G401 (cell line): Measurements from ENCODE around the gene WDR59. TPM values are rescaled to one million over a fixed set of nuclear protein-coding genes. Genes with fewer than 3 reads are reported as not detected.
"Not testable (repeated sequence)": the region's sequence is repeated elsewhere in the genome, so short reads cannot be mapped to it uniquely, and the experiment has no call there.

ENCODE experiments used
- DNase-seq: peaks from one replicate; pipeline ENCODE4 v3.0.0-alpha.2; 2015; ENCODE audit warnings: low spot score
- in situ Hi-C: cut with HindIII; loops from 2 replicates; pipeline ENCODE4 v1.10.0; 2016; ENCODE audit warnings: low sequenced_read_pairs, mixed read lengths
- total RNA-seq: library from RNA; depleted of rRNA; stranded (reverse); fragments of >200 nt; shearing (Covaris generic); gene quantifications from 2 replicates; pipeline ENCODE4 v1.2.3, GENCODE V29; 2014

WDR59 gene
- total RNA-seq, 1 experiment from 2014 or later: 39.5 TPM

DNA sequence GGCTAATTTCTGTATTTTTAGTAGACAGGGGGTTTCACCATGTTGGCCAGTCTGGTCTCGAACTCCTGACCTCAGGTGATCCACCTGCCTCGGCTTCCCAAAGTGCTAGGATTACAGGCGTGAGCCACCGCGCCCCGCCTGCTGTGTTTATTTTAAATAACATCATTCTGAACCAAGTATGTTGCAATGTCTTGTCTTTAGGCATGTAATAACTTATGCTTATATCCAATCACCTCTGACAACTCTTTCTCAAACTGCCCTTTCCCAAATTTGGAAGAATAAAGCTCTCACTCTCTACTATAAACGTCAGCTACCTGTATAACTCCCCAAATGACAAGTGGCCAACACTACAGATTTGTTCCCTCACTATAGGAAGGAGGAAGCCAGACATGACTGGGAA lies 107.2 kb downstream of the WDR59 start:
- in situ Hi-C loops: no loop called here
- DNase-seq: no peak

DNA sequence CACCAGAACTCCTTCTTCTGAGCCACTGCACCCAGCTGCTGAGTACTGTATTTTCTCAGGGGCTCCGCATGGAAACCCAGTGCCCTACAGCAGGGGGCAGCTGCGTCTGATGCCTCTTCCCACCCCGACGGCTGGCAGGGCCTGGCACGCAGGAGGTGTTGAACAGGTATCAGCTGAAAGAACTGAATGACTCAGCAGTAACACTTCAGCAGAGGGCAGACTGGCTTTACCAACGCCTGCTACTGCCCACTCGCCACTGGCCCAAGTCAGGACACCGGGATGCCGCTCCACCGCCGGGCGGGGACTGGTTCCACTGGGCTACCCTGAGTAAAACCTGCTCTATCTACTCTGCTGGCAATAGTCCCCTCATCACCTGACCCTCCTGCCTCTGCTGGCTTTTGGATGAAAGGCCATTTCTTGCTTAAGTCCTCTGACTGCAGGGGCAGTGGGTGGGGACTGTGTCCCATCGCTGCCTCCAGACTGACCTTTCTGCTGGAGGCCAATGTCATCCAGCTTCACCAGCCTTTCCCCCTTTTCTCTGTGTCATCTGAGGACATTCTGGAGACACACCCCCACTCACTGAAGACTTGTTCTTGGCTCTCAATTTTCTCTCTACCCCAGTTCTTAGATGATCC lies 109.9 kb downstream of the WDR59 start:
- no peak for DNase-seq
- in situ Hi-C loops: no loop called here

DNA sequence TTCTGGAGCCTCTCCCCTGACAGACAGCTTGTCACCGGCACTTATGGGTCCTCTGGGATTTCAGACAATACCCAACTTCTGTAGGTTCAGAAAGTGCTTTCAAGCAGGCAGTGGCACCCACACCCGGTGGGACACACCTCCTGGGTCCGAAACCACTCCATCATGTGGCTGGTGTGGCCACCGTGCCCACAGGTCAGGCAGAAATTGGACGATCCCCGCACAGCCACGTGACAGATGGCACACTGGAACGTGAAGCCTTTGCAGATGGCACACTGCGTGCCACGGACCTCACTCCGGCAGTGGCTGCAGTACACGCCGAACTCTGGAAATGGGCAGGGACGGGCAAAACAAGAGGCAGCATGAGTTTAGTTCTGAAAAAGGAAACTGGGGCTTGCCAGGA lies 110.8 kb downstream of the WDR59 start:
- peak; percentile 44 for DNase-seq
- in situ Hi-C loops: no loop called here

DNA sequence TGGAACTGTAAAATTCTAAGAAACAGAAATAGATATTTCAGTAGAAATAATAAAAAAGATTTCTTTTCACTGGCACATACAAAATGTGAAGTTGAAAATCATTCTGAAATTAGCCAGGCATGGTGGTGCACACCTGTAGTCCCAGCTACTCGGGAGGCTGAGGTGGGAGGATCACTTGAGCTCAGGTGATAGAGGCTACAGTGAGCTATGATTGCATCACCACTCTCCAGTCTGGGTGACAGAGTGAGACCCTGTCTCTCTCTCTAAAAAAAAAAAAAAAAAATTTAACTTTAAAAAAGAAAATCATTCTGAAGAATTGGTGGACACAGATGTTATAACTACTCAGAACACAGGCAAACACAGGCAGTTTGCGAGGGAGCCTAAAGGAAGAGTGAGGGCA lies 112.6 kb downstream of the WDR59 start:
- DNase-seq: no peak
- in situ Hi-C loops: no loop called here

DNA sequence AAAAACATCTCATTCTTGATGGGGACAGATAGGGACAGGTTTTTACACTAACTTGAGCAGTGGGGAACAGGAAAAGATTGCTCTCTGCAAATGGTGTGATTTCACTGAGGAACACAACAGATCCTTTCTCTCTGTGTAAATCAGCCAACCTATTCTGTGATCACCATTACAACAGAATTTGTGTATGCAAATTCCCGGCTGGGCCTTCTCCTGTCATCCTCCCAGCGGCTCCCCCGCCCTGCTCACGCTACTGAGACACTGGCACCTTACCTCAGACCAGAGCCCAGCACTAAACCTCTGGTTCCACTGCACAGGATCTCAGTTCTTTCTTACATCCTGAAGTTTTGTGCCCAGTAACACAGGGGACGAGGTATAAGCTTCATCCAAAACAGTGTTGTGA lies 113.3 kb downstream of the WDR59 start:
- no peak for DNase-seq
- in situ Hi-C loops: no loop called here

DNA sequence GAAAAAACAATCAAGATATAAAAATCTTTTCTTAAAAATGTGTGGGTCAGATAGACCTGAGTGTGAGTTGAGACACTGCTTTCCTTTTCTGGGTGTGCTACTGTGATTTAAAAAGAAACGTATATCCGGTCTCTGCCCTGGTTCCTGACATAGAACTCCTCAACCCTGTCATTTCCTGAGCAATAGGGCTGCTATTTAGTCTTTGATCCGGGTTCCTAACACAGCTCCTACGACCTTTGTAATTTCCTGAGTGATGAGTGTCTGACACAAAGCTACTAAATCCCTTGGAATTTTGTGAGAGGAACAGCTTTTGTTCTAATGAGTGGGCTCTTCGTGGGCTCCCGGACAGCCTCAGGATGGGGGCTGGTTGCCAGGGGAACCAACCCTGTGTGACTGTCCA lies 116.4 kb downstream of the WDR59 start:
- DNase-seq: no peak
- in situ Hi-C loops: no loop called here

DNA sequence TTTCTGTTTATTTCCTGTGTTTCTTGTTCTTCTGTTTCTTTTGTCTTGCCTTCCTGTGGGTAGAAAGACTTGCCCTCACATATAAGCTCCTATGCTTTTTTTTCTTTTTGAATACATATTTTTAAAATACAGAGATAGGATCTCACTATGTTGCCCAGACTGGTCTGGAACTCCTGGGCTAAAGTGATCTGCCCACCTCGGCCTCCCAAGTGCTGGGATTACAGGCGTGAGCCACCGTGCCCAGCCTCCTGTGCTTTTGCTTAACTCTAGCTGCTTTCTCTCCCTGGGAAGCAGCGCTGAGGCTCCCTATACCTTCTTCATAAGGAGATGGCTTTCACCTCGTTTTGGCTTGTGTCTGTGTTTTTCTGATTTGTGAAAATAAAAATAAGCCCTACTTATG lies 116.9 kb downstream of the WDR59 start:
- DNase-seq: no peak
- in situ Hi-C loops: no loop called here

DNA sequence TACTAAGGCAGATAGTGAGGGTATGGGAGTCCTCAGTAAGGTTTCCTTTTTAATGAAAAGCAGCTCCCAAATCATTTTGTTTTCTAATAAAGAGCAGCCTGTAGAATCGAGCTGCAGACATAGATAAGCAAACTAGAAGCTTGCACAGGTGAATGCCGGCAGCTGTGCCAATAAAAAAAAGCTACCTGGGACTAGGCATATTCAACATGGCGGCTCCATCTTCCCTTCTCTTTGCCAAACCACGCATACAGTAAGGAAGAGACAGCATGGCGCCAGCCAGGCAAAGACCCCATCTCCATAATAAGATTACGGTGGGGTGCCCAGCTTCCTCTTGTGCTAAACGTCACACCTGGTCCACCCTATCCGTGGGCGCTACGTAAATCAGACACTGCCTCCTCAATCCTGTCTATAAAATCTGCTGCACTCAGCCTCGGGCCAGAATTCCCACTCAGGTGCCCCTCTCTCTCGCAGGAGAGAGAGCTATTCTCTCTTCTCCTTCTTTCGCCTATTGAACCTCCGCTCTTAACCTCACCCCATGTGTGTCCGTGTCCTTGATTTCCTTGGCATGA lies 117.6 kb downstream of the WDR59 start:
- DNase-seq: no peak
- in situ Hi-C loops: no loop called here

DNA sequence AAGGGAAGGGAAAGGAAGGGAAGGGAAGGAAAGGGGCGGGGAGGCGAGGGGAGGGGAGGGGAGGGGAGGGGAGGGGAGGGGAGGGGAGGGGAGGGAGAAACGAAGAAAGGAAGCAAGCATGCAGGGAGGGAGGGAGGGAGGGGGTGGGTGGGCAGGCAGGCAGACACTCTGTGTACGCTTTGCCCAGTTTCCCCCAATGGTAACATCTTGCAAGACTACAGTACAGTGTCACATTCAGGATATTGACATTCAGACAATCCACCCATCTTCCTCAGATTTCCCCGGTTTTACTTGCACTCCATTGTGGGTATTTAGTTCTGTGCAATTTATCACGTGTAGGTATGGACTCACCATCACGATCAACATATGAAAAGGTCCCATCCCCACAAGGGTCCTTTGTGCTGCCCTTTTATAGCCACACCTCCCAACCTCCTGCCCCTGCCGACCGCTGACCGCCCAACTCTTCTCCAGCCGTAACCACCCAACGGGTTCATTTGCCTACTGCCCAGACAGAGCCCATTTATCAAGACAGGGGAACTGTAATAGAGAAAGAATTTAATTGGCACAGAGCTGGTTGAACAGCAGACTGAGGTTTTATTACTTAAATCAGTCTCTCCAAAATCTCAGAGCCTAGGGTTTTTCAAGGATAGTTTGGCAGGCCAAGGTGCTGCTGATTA lies 118.9 kb downstream of the WDR59 start:
- no peak for DNase-seq
- in situ Hi-C loops: no loop called here

DNA sequence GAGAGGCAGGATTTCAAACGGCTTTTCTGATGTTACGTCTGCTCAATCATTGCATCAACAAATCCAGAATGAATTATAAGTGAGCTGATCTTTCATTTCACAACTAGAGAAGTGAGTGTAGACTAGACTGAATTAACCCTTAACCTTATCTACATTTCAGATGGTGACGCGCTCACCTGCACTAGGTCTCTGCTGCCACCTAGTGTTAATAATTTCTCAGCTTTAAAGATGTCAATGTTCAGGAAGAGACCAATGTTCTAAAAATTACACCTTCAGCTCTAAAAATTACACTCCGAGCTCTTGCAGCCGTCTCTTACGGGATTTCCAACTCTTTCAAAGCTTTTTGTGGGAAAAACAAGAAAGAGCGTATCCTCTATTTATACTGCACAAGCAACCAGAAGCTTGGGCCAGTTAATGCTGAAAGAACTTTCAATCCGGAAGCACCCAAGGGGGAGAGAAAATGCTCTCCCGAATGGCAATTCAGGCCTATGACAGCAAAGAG lies 122.1 kb downstream of the WDR59 start:
- peak; percentile 61 for DNase-seq
- in situ Hi-C loops: no loop called here

DNA sequence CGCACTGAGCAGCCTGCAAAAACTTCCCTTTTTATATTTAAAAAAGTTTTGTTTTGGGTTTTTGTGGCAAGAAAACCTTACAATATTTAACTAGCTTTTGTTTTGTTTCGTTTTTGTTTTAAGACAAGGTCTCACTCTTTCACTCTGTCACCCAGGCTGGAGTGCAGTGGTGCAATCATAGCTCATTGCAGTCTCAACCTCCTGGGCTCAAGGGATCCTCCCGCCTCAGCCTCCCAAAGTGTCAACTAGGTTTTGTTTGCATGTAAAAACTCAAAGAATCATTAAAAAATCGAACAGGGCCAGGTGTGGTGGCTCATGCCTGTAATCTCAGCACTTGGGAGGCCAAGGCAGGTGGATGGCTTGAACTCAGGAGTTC lies 132.4 kb downstream of the WDR59 start:
- no peak for DNase-seq
- in situ Hi-C loops: no loop called here

DNA sequence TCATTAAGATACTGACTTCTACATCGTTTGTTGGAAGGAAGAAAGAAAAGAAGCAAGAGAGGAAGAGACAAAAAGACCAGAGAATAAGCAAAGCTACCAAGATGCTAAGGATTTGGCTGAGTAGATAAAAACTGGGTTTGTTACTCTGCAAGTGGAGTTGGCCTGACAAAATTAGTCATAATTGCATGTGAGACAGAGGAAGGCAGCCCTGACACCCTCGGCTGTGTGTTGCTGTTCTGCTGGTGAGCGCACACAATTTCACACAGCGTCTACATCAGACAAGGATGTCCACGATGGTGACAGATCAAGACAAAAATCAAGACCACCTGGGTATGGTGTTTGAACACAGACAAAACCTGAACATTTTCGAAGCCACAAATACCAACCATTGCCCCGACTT lies 134.9 kb downstream of the WDR59 start:
- no peak for DNase-seq
- in situ Hi-C loops: no loop called here

DNA sequence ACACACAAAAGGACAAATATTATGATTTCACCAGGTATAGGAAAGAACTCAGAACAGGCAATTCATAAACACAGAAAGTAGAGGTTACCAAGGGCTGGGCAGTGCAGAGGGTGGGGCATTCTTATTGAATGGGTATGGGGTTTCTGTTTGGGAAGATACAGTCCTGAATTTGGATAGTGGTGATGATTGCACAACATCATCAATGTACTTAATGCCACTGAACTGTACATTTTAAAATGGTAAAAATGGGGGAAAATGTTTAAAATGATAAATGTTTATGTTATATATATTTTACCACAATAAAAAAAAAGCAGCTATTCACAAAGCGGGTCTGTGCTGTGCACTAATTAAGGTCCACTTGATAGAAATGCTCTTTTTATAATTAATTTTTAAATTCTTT lies 137.7 kb downstream of the WDR59 start:
- in situ Hi-C loops: no loop called here
- DNase-seq: no peak

DNA sequence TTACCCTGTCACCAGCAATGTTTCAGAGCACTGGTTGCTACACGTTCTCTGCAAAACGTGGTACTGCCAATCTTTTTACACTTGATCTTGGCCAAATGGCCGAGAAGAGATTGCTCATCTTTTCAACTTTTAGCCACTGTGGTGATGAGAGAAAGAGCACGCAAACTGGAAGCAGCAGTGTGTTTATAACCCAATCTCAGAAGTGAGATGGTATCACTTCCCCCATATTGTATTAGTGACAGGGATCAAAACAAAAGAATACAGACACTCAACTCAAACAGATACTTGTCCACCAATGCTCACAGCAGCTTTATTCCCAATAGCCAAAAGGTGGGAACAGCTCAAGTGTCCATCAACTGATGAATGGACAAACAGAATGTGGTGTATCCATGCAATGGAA lies 138.2 kb downstream of the WDR59 start:
- in situ Hi-C loops: no loop called here
- no peak for DNase-seq

DNA sequence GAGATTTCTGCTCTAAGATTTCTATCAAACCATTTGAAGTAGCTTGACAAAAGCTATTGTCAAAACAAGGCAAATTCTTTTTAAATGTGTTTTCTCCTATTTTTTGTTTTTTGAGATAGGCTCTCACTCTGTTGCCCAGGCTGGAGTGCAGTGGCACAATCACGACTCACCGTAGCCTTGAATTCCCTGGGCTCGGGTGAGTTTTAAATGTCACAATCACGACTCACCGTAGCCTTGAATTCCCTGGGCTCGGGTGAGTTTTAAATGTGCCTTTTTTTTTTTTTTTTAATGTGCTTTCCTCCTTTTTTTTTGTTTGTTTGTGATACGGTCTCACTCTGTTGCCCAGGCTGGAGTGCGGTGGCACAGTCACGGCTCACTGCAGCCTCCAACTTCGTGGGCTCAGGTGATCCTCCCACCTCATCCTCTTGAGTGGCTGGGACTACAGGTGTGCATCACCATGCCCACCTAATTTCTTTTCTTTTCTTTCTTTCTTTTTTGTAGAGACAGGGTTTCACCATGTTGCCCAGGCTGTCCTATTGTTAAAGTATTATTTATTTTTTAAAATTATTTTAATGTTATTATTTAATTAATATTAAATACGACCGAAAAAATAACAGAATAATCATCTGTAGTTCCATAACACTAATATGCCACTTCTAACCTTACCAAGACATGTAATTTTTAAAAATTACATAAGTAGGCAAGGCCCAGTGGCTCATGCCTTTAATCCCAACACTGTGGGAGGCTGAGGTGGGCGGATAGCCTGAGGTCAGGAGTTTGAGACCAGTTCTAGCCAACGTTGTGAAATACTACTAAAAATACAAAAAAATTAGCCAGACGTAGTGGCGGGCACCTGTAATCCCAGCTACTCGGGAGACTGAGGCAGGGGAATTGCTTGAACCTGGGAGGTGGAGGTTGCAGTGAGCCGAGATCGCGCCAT lies 140.6 kb downstream of the WDR59 start:
- no peak for DNase-seq
- in situ Hi-C loops: no loop called here

DNA sequence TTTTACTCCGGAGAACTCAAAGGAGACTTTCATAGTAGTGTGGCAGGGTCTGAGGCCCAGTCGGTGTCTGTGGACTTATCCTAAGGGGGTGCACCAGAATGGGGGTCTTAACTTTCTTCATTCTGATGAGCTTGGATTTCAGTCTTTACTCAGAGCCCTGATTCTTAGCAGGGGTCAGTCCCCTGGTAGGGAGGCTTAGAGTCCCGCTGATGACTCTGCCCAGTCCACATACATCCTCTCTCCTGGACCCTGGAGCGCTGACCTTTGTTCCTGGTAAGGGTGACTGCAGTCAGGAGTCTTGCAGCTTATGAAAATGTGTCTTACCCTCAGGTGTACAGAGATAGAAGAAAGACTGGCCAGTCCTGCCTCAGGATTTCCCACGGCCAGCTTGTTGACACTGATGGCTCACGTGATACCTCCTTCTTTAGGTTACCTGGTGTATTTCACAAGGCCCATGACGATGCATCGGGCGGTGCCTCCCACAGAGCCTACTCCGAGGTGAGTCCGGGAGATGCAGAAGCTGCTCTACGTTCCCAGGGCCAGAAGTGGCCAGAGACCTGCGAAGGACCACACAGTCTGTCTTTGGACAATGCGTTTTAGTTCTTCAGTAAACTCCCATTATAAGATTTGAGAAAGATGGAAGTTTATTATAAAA lies 141.4 kb downstream of the WDR59 start:
- DNase-seq, in situ Hi-C loops: not testable (repeated sequence)

DNA sequence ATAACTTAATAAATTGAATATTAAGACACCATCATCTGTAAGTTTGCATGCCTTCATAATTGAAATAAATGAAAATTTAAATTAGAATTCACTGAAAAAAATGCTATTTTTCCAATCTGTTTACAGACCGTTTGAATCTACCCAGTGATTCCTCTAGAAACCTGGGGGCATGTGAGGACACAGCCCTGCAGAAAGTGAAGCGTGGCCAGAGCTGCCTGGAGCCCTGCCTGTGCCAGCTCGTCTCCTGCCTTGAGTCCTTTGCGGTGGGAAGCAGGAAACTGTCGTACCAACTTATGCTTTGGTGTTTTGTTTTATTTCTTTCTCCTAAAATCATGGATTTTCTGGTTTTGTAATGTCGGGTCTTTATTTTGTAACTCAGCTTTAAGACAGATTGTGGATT lies 142.5 kb downstream of the WDR59 start:
- in situ Hi-C loops: no loop called here

DNA sequence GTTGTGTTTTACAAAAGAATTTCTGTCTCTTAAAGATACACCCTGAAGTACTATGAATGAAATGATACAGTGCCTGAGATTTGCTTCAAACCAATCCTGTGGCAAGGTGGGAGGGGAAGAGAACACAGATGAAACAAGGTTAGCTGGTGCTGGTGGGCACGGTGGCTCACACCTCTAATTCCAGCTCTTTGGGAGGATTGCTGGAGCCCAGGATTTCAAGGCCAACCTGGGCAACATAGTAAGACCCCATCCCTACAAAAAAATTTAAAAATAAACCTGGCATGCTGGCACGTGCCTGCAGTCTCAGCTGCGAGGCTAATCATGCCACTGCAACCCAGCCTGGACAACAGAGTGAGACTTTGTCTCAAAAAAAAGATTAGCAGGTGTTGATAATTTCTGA lies 143.0 kb downstream of the WDR59 start:
- DNase-seq: no peak
- in situ Hi-C loops: no loop called here

More for the DNA sequence above, 142.5 kb downstream of the WDR59 start:
- peak; percentile 15 for DNase-seq

DNA sequence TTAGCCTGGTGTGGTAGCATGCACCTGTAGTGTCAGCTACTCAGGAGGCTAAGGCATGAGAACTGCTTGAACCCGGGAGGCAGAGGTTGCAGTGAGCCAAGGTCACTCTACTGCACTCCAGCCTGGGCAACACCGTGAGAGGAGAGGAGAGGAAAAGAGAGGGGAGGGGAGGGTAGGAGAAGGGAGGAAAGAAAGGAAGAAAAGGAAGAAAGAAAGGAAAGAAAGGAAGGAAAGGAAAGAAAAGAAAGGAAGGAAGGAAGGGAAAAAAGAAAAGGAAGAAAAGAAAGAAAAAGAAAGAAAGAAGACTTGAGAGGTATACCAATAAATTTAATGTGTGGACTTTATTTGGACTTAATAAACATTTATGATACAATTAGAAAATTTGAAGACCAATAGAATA lies 143.5 kb downstream of the WDR59 start:
- in situ Hi-C loops: no loop called here
- DNase-seq: no peak
